Fibroblast of villous mesenchyme (primary cell): Measurements from ENCODE around the gene CPNE4. TPM values are rescaled to one million over a fixed set of nuclear protein-coding genes. Genes with fewer than 3 reads are reported as not detected.

Experiments used
- DNase-seq: peaks from one replicate; pipeline ENCODE4 v3.0.0-alpha.2; 2010; ENCODE audit warnings: low read depth
- H3K4me3 ChIP-seq: 2 replicates; pipeline ENCODE4 v1.5.1; 2011; ENCODE audit warnings: low read depth, mild to moderate bottlenecking, low read length
- total RNA-seq: library from RNA; depleted of rRNA; stranded (reverse); fragments of >200 nt; gene quantifications from 2 replicates; pipeline ENCODE4 v1.2.3, GENCODE V29; 2012
- TF ChIP-seq, protein P1 (sequence below): IDR thresholded peaks from 2 replicates; pipeline ENCODE4 v1.5.1; 2012; ENCODE audit warnings: low read depth, mild to moderate bottlenecking, low read length; ENCODE audit not compliant: insufficient read depth

CPNE4 gene
- total RNA-seq, 1 donor = not detected

- no peak overlapping the region for H3K4me3 ChIP-seq
- DNase-seq = no peak
- TF ChIP-seq, protein P1, sequence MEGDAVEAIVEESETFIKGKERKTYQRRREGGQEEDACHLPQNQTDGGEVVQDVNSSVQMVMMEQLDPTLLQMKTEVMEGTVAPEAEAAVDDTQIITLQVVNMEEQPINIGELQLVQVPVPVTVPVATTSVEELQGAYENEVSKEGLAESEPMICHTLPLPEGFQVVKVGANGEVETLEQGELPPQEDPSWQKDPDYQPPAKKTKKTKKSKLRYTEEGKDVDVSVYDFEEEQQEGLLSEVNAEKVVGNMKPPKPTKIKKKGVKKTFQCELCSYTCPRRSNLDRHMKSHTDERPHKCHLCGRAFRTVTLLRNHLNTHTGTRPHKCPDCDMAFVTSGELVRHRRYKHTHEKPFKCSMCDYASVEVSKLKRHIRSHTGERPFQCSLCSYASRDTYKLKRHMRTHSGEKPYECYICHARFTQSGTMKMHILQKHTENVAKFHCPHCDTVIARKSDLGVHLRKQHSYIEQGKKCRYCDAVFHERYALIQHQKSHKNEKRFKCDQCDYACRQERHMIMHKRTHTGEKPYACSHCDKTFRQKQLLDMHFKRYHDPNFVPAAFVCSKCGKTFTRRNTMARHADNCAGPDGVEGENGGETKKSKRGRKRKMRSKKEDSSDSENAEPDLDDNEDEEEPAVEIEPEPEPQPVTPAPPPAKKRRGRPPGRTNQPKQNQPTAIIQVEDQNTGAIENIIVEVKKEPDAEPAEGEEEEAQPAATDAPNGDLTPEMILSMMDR = no peak
These were observed 2.8 kb upstream of the CPNE4 start for GRCh38 chr3:132037581-132037980.

DNA sequence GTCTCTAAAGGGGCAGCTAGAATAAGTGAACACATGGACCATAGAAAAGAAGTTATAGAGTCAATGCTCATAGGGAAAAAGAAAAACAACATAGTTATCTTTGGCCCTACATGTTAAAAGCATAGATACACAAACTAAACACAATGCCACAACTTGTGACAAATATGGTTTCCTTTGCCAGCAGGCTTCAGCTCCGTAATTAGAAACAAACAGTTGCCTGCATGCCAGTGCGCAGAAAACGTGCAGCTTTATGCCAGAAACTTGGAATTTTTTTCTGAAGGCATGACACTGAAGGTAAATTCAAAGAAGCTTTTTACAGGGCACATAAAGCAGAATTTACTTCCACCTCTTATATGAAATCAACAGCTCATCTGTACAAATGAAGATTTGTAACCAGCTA, 2.2 kb upstream of the CPNE4 start:
- TF ChIP-seq, protein P1 = no peak
- DNase-seq = no peak
- H3K4me3 ChIP-seq = no peak overlapping the region

DNA sequence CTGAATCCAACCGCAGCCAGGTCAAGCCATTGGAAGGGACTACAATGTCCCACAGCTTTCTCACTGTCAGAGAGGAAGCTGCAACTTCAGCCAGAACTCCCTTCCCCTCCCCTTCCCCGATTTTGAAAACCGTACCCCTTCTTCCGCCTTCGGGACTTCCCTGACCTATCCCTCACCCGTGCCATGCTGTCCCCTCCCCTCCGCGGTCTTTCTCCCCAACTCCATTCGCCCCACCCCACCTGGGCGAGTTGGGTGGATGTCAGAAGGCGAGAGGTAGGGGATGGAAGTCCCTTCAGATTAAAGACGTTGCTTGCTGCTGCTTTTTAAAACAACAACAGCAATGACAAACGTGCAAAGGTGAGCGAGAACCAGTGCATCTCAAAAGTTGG, 723 bp downstream of the CPNE4 start:
- TF ChIP-seq, protein P1 = no peak
- H3K4me3 ChIP-seq = no peak overlapping the region
- no peak for DNase-seq

- TF ChIP-seq, protein P1 = no peak
- H3K4me3 ChIP-seq = no peak overlapping the region
- DNase-seq = no peak
These were observed 1.3 kb downstream of the CPNE4 start for GRCh38 chr3:132033471-132033870.

- TF ChIP-seq, protein P1 = no peak
- no peak for DNase-seq
- H3K4me3 ChIP-seq = no peak overlapping the region
These were observed 1.9 kb downstream of the CPNE4 start for GRCh38 chr3:132032959-132033358.

DNA sequence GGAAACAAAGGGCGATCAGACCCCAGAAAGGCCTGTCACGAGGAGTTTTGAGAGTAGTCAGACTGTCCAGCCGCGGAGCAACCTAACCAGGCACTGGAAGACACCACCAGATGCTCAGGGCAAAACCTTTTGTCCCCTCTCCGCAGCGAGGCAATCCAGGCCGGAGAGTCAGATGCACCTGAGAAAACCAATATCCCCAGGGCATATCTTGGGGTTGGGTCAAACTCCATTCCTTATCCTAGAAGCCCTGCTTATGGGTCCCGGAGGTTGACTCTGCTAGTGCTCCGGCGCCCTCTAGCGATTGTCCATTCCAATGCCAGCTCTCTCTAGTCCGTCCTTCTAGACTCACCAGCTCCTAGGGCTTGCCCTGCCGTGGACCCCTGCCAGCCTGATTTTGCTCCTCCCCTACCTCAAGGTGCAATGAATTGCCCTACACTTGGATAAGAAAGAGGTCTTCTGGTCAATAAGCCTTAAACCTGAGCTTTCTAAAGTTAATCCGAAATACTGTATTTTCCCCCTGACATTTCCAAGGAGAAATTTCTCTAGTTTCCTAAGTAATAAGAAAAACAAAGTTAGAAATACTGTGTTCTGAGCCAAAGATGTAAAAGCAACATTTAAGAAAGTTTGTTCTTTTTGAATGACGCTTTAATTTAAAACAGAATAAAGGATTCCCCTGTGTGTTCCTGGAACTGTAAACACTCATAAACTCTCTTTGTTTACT, 5.5 kb downstream of the CPNE4 start:
- TF ChIP-seq, protein P1 = peak; percentile 95
- peak; percentile 75 for DNase-seq
- no peak overlapping the region for H3K4me3 ChIP-seq

DNA sequence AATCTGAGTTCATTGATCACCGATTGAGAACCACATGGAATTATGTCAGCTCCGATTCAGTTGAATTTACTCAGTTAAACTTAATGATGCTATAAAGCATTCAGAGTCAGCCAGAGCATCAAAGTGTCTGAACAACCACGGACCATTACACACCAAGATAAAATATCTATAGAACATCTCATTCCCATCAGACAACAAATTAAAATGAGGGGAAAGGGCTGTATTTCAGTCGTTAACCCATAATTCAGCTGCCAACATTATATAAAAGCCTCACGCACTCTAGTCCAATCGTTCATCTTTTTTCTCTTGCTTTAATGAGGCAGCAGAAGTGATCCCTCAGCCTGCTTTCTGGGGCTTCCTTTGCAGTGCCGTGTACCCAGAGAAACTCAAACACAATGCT, 11.9 kb downstream of the CPNE4 start:
- H3K4me3 ChIP-seq = no peak overlapping the region
- no peak for DNase-seq
- TF ChIP-seq, protein P1 = no peak
